HCT116 (cell line): Measurements from ENCODE around the gene CD69. TPM values are rescaled to one million over a fixed set of nuclear protein-coding genes. Genes with fewer than 3 reads are reported as not detected.

Experiments
- ATAC-seq: fragments of 200-7000 bp; cut with Tn5 transposase; 2 replicates; pipeline ENCODE4 v1.9.1; 2020; ENCODE audit warnings: mild to moderate bottlenecking, moderate library complexity
- BruUV-seq: library from RNA; stranded (reverse); fragments of 400-500 nt; replicated peaks from 2 replicates; lab custom pipeline; 2021; lab: Mats Ljungman, UMichigan
- CTCF ChIA-PET: fragments of 300-600 bp; sonication (Branson Sonifier 250); formaldehyde crosslinking; loops from one replicate; lab custom pipeline; 2021; ENCODE audit warnings: antibody characterized with exemption; lab: Charles Lee
- POLR2A ChIA-PET: fragments of 300-600, 350-600 bp; sonication (Branson Sonifier 250); formaldehyde crosslinking; loops from one replicate; lab custom pipeline; 2021; ENCODE audit warnings: antibody characterized with exemption; lab: Charles Lee
- RAD21 ChIA-PET, 2 experiments: fragments of 300-600 bp; sonication (Branson Sonifier 250); formaldehyde crosslinking; loops; one replicate each; lab custom pipeline; 2023; ENCODE audit warnings: low total read pairs in 2 of 2; ENCODE audit not compliant: uncharacterized antibody in 2 of 2, unreplicated experiment in 2 of 2, low non-redundant PET in 1 of 2; lab: Charles Lee
- DNase-seq: peaks from one replicate; pipeline ENCODE4 v3.0.0-alpha.2; 2010; ENCODE audit warnings: low read depth, low spot score
- H2AFZ ChIP-seq: fragments of 200-600 bp; shearing (Covaris generic), sonication (generic); 2 replicates; pipeline ENCODE4 v1.6.1; 2017; ENCODE audit warnings: low read depth, mixed run types, mixed read lengths, antibody characterized with exemption, low read length; ENCODE audit not compliant: poor library complexity, severe bottlenecking
- H3K27ac ChIP-seq: 2 replicates; pipeline ENCODE4 v1.5.1; 2012; ENCODE audit warnings: low read depth, low read length
- H3K27me3 ChIP-seq: fragments of 200-600 bp; sonication (generic); 2 replicates; pipeline ENCODE4 v1.6.1; 2016; ENCODE audit warnings: mixed run types, low read length, mixed read lengths; ENCODE audit not compliant: insufficient read depth
- H3K36me3 ChIP-seq, 2 experiments: fragments of 200-500 bp in 1 of 2; fragments of 200-600 bp in 1 of 2; sonication (Bioruptor generic) in 1 of 2; sonication (generic) in 1 of 2; 2 replicates each; pipeline versions ENCODE4 v1.5.1 to v1.6.1; 2014 to 2016; ENCODE audit warnings: low read length in 2 of 2, inconsistent platforms in 1 of 2, mixed read lengths in 1 of 2, mixed run types in 1 of 2; ENCODE audit not compliant: insufficient read depth in 2 of 2, control insufficient read depth in 1 of 2
- H3K4me1 ChIP-seq, 2 experiments: fragments of 200-600 bp in 1 of 2; sonication (generic) in 1 of 2; 2 replicates each; pipeline versions ENCODE4 v1.5.1 to v1.6.1; 2012 to 2017; ENCODE audit warnings: low read length in 2 of 2, inconsistent platforms in 1 of 2, mild to moderate bottlenecking in 1 of 2, mixed read lengths in 1 of 2, mixed run types in 1 of 2, moderate library complexity in 1 of 2; ENCODE audit not compliant: insufficient read depth in 2 of 2, control insufficient read depth in 1 of 2
- H3K4me2 ChIP-seq: fragments of 200-600 bp; sonication (generic); 2 replicates; pipeline ENCODE4 v1.6.1; 2017; ENCODE audit warnings: mixed run types, low read length, mixed read lengths
- H3K4me3 ChIP-seq, 2 experiments: fragments of 200-600 bp in 1 of 2; sonication (generic) in 1 of 2; replicated peaks in 1 of 2; 2 replicates each; pipeline ENCODE4 v1.5.1; 2011 to 2016; ENCODE audit warnings: low read length in 2 of 2, control low read depth in 1 of 2, low read depth in 1 of 2, mild to moderate bottlenecking in 1 of 2, mixed read lengths in 1 of 2, mixed run types in 1 of 2
- H3K79me2 ChIP-seq: fragments of 200-600 bp; sonication (generic); 2 replicates; pipeline ENCODE4 v1.6.1; 2017; ENCODE audit warnings: mild to moderate bottlenecking, mixed run types, low read length, moderate library complexity, mixed read lengths; ENCODE audit not compliant: insufficient read depth
- H3K9ac ChIP-seq: fragments of 200-600 bp; sonication (generic); 2 replicates; pipeline ENCODE4 v1.6.1; 2016; ENCODE audit warnings: low read length, mixed read lengths
- H3K9me2 ChIP-seq: fragments of 200-600 bp; sonication (generic), shearing (Covaris generic); 2 replicates; pipeline ENCODE4 v1.6.1; 2017; ENCODE audit warnings: mixed run types, mild to moderate bottlenecking, moderate library complexity; ENCODE audit not compliant: insufficient read depth
- H3K9me3 ChIP-seq, 2 experiments: fragments of 200-500 bp in 1 of 2; fragments of 200-600 bp in 1 of 2; sonication (Bioruptor generic) in 1 of 2; sonication (generic) in 1 of 2; 2 replicates each; pipeline ENCODE4 v1.6.1; 2014 to 2017; ENCODE audit warnings: low read length in 2 of 2, mixed read lengths in 2 of 2, inconsistent platforms in 1 of 2, low read depth in 1 of 2, mild to moderate bottlenecking in 1 of 2, mixed run types in 1 of 2, moderate library complexity in 1 of 2; ENCODE audit not compliant: control insufficient read depth in 1 of 2, insufficient read depth in 1 of 2
- H4K20me1 ChIP-seq: fragments of 200-600 bp; sonication (generic), shearing (Covaris generic); 2 replicates; pipeline ENCODE4 v1.6.1; 2017; ENCODE audit warnings: mixed run types, mild to moderate bottlenecking, moderate library complexity; ENCODE audit not compliant: insufficient read depth
- CEBPB ChIP-seq: IDR thresholded peaks from 2 replicates; pipeline ENCODE4 v1.6.1; 2012; ENCODE audit warnings: low read depth
- ELF1 ChIP-seq: IDR thresholded peaks from 2 replicates; pipeline ENCODE4 v1.6.1; 2012; ENCODE audit warnings: low read depth, borderline replicate concordance
- EZH2 ChIP-seq: fragments of 200-600 bp; sonication (generic); IDR thresholded peaks from 2 replicates; pipeline ENCODE4 v1.6.1; 2017; ENCODE audit warnings: antibody characterized with exemption, mixed run types
- FOSL1 ChIP-seq: IDR thresholded peaks from 2 replicates; pipeline ENCODE4 v1.6.1; 2012; ENCODE audit warnings: low read depth
- POLR2A ChIP-seq: IDR thresholded peaks from 2 replicates; pipeline ENCODE4 v1.7.0; 2011; ENCODE audit warnings: borderline replicate concordance; ENCODE audit not compliant: insufficient read depth, insufficient read length; ENCODE audit errors: extremely low read depth
- RAD21 ChIP-seq: IDR thresholded peaks from 2 replicates; pipeline ENCODE4 v1.6.1; 2012; ENCODE audit warnings: low read depth, mild to moderate bottlenecking
- SIN3A ChIP-seq: IDR thresholded peaks from 2 replicates; pipeline ENCODE4 v1.6.1; 2012; ENCODE audit warnings: low read depth
- SP1 ChIP-seq: IDR thresholded peaks from 2 replicates; pipeline ENCODE4 v1.6.1; 2012; ENCODE audit warnings: low read depth
- SRF ChIP-seq: IDR thresholded peaks from 2 replicates; pipeline ENCODE4 v1.6.1; 2012; ENCODE audit warnings: low read depth
- intact Hi-C: fragments of 100-400 bp; cut with micrococcal nuclease; formaldehyde crosslinking; loops from 2 replicates; pipeline ENCODE4 v1.10.0; 2022
- total RNA-seq: library from RNA; stranded (reverse); gene quantifications from one replicate; pipeline ENCODE4 v1.2.1, GENCODE V29; 2021; ENCODE audit not compliant: unreplicated experiment
- TF ChIP-seq, protein P1 (sequence below): IDR thresholded peaks from 2 replicates; pipeline ENCODE4 v1.6.1; 2012; ENCODE audit warnings: low read depth
- TF ChIP-seq, protein P2 (sequence below): IDR thresholded peaks from 2 replicates; pipeline ENCODE4 v1.6.1; 2012

Gene CD69
- total RNA-seq, 1 experiment from 2014 or later: not detected

- peaks cover 24% of the 10 kb centered on the region for H3K27me3 ChIP-seq
- intact Hi-C loops: loop anchor here (2.0 kb wide), 1 partner anchor 469 kb away; no protein-coding TSS in a partner anchor
- no peaks in the 10 kb centered on the region for H3K9me2 ChIP-seq
- no peak overlapping the region for H3K9ac ChIP-seq
- no peak overlapping the region for H3K27ac ChIP-seq
- no TSS peak for BruUV-seq
- ChIA-PET POLR2A (no interaction called here), RAD21 (no interaction called here), CTCF (interaction anchor here (1.1 to 4.8 kb wide), 3 partner anchors 14 to 58 kb away, joined by 3 to 68 read pairs (median 3); no protein-coding TSS in a partner anchor)
- DNase-seq: no peak
- H3K79me2 ChIP-seq: no peaks in the 10 kb centered on the region
- no peaks in the 10 kb centered on the region for H3K36me3 ChIP-seq
- no peak overlapping the region for H2AFZ ChIP-seq
- H4K20me1 ChIP-seq: no peaks in the 10 kb centered on the region
- no peak overlapping the region for H3K4me2 ChIP-seq
- H3K4me3 ChIP-seq: no peak overlapping the region
- H3K9me3 ChIP-seq: no peaks in the 10 kb centered on the region
- ATAC-seq: no peak
- TF ChIP-seq, protein P1, sequence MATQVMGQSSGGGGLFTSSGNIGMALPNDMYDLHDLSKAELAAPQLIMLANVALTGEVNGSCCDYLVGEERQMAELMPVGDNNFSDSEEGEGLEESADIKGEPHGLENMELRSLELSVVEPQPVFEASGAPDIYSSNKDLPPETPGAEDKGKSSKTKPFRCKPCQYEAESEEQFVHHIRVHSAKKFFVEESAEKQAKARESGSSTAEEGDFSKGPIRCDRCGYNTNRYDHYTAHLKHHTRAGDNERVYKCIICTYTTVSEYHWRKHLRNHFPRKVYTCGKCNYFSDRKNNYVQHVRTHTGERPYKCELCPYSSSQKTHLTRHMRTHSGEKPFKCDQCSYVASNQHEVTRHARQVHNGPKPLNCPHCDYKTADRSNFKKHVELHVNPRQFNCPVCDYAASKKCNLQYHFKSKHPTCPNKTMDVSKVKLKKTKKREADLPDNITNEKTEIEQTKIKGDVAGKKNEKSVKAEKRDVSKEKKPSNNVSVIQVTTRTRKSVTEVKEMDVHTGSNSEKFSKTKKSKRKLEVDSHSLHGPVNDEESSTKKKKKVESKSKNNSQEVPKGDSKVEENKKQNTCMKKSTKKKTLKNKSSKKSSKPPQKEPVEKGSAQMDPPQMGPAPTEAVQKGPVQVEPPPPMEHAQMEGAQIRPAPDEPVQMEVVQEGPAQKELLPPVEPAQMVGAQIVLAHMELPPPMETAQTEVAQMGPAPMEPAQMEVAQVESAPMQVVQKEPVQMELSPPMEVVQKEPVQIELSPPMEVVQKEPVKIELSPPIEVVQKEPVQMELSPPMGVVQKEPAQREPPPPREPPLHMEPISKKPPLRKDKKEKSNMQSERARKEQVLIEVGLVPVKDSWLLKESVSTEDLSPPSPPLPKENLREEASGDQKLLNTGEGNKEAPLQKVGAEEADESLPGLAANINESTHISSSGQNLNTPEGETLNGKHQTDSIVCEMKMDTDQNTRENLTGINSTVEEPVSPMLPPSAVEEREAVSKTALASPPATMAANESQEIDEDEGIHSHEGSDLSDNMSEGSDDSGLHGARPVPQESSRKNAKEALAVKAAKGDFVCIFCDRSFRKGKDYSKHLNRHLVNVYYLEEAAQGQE: no peak
- TF ChIP-seq, protein P2, sequence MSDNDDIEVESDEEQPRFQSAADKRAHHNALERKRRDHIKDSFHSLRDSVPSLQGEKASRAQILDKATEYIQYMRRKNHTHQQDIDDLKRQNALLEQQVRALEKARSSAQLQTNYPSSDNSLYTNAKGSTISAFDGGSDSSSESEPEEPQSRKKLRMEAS: no peak
- TF ChIP-seq FOSL1 (no peak), CEBPB (no peak), POLR2A (no peak), EZH2 (no peak), ELF1 (no peak), SIN3A (no peak), SRF (no peak), RAD21 (no peak), SP1 (no peak)
- H3K4me1 ChIP-seq: no peaks in the 10 kb centered on the region
Measured at GRCh38 chr12:9799961-9800360, 39.3 kb upstream of the CD69 start.
